ENCODE data around the gene SLC66A1. TPM values are rescaled to one million over a fixed set of nuclear protein-coding genes. Genes with fewer than 3 reads are reported as not detected.

SLC66A1 gene
- total RNA-seq, 1 experiment from 2014 or later: 22.5 TPM

GRCh38 chr1:19368050-19368449 is 55.9 kb downstream of the SLC66A1 start:
- H3K4me3 Mint-ChIP-seq: no peak overlapping the region
- H3K27me3 Mint-ChIP-seq (ENCODE audit: low read depth): peaks cover 1% of the 10 kb centered on the region; the same call in 1 of the 2 replicates
- Histone ChIP-seq H2BK12ac (ENCODE audit: insufficient read length, low read depth, low read length) (no peak overlapping the region), H3K4ac (ENCODE audit: low read depth, low read length) (no peak overlapping the region), H3K23me2 (ENCODE audit: insufficient read length, low read depth, low read length, poor library complexity, severe bottlenecking) (no peaks in the 10 kb centered on the region), H3K79me2 (ENCODE audit: insufficient read depth, low read length) (peaks cover 3% of the 10 kb centered on the region; the same call in 1 of the 2 replicates), H3K56ac (ENCODE audit: insufficient read length, low read depth, low read length) (no peak overlapping the region), H4K8ac (replicated peaks; ENCODE audit: insufficient read length, low read depth, low read length) (no peak overlapping the region), H4K5ac (ENCODE audit: insufficient read length, low read depth, low read length) (no peak overlapping the region), H3T11ph (ENCODE audit: low read length) (no peak overlapping the region), H3K9me3 (ENCODE audit: control insufficient read depth, low read depth, low read length) (no peaks in the 10 kb centered on the region), H3K18ac (ENCODE audit: insufficient read length, low read depth, low read length) (no peak overlapping the region), H3K14ac (ENCODE audit: insufficient read depth, low read length) (no peak overlapping the region), H3K4me2 (ENCODE audit: insufficient read depth, insufficient read length, low read length) (no peak overlapping the region), H2AFZ (ENCODE audit: low read length) (no peak overlapping the region), H2AK5ac (ENCODE audit: insufficient read length, low read length) (no peak overlapping the region), H3K27ac (ENCODE audit: insufficient read length, low read depth, low read length) (no peak overlapping the region), H3K79me1 (ENCODE audit: insufficient read depth, low read depth, low read length, poor library complexity, severe bottlenecking) (peaks cover 13% of the 10 kb centered on the region), H4K91ac (ENCODE audit: insufficient read length, low read depth, low read length) (no peak overlapping the region), H2BK5ac (ENCODE audit: insufficient read length, low read length) (no peak overlapping the region), H4K20me1 (ENCODE audit: control insufficient read depth, insufficient read depth, insufficient read length) (no peaks in the 10 kb centered on the region), H2BK15ac (ENCODE audit: low read depth, low read length) (no peak overlapping the region), H3K23ac (ENCODE audit: insufficient read length, low read depth, low read length) (no peak overlapping the region), H2BK120ac (ENCODE audit: low read depth, low read length, poor library complexity, severe bottlenecking) (no peak overlapping the region), H3K9ac (ENCODE audit: extremely low read depth, insufficient read length, low read length) (no peak overlapping the region), H3K27me3 (ENCODE audit: insufficient read depth, low read length) (no peaks in the 10 kb centered on the region), H2BK20ac (ENCODE audit: low read depth, low read length, poor library complexity, severe bottlenecking) (no peak overlapping the region), H3K4me1 (ENCODE audit: insufficient read depth, low read length) (no peaks in the 10 kb centered on the region)
- H3K36me3 Mint-ChIP-seq (ENCODE audit: insufficient read depth in 1 of 3, low read depth in 3 of 3): peaks cover 3 to 14% (median 10%) of the 10 kb centered on the region in 3 experiments
- no peak for DNase-seq
- H3K9me3 Mint-ChIP-seq: no peaks in the 10 kb centered on the region
- TF ChIP-seq, protein P1, sequence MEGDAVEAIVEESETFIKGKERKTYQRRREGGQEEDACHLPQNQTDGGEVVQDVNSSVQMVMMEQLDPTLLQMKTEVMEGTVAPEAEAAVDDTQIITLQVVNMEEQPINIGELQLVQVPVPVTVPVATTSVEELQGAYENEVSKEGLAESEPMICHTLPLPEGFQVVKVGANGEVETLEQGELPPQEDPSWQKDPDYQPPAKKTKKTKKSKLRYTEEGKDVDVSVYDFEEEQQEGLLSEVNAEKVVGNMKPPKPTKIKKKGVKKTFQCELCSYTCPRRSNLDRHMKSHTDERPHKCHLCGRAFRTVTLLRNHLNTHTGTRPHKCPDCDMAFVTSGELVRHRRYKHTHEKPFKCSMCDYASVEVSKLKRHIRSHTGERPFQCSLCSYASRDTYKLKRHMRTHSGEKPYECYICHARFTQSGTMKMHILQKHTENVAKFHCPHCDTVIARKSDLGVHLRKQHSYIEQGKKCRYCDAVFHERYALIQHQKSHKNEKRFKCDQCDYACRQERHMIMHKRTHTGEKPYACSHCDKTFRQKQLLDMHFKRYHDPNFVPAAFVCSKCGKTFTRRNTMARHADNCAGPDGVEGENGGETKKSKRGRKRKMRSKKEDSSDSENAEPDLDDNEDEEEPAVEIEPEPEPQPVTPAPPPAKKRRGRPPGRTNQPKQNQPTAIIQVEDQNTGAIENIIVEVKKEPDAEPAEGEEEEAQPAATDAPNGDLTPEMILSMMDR (conservative IDR thresholded peaks at IDR 0.05): no peak
- H3K4me1 Mint-ChIP-seq: peaks cover 11 to 14% of the 10 kb centered on the region in 2 experiments
- H3K27ac Mint-ChIP-seq: no peak overlapping the region; a peak in 1 of 7 replicates
- WGBS (ENCODE audit: extremely low coverage, insufficient read length, low lambda C conversion rate): no CpG with 5 or more reads among the region's 5 CpGs
